GM18502 (cell line): Measurements from ENCODE around the gene POLR2E.
A peak's percentile ranks its signal among the peaks of the same experiment; 100 is the strongest.
"Not testable (repeated sequence)": the region's sequence is repeated elsewhere in the genome, so short reads cannot be mapped to it uniquely, and the experiment has no call there.

ENCODE experiments used
- ATAC-seq: cut with Tn5 transposase; IDR thresholded peaks from one replicate; pipeline ENCODE4 v1.9.1; 2021; ENCODE audit warnings: mild to moderate bottlenecking; ENCODE audit not compliant: unreplicated experiment, poor library complexity

Gene POLR2E

GRCh38 chr19:1094978-1095701 is at the start of gene POLR2E:
POLR2E (minus strand) TSS chr19:1095375; CDS start chr19:1095315, 60 bp downstream.
- ATAC-seq: peak; percentile 77

DNA sequence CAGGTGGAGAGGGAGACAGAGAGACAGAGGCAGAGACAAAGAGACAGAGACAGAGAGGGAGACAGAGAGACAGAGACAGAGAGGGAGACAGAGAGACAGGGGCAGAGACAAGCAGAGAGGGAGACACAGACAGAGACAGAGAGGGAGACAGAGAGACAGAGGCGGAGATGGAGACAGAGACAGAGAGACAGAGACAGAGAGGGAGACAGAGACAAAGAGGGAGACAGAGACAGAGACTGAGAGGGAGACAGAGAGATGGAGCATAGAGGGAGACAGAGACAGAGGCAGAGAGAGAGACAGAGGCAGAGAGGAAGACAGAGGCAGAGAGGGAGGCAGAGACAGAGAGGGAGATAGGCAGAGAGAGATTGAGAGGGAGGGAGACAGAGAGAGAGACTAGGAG is 49.6 kb upstream of the POLR2E start:
- no peak for ATAC-seq

- no peak for ATAC-seq
Measured at GRCh38 chr19:1143828-1144399, 48.7 kb upstream of the POLR2E start.

GRCh38 chr19:1141944-1142343 is 46.8 kb upstream of the POLR2E start:
- ATAC-seq: no peak

- ATAC-seq: no peak
Measured at GRCh38 chr19:1140272-1141027, 45.3 kb upstream of the POLR2E start.

GRCh38 chr19:1139126-1139525 is 44.0 kb upstream of the POLR2E start:
- ATAC-seq: no peak

- no peak for ATAC-seq
Measured at GRCh38 chr19:1138121-1138520, 42.9 kb upstream of the POLR2E start.

GRCh38 chr19:1136621-1137317 is 41.6 kb upstream of the POLR2E start:
- ATAC-seq: no peak

DNA sequence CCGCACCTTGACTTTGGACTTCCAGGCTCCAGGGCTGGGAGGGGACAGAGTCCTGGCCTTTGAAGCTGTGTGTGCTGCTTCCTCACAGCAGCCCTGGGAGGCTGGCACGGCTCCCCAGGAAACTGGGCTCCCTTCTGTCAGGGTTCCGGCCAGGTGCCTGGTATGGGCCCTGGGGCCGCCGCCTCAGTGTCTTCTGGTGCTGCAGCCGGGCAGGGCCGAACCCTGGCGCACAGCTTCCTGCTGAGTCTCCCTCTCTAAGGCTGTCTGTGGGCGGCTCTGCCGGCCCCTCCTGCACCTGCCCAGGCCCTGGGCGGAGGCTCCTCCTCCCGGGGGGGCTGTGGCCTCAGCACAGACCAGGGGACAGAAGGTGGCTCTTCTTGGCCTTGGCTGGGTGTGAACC is 41.0 kb upstream of the POLR2E start:
- ATAC-seq: no peak

GRCh38 chr19:1135454-1135853 is 40.3 kb upstream of the POLR2E start:
- ATAC-seq: no peak

DNA sequence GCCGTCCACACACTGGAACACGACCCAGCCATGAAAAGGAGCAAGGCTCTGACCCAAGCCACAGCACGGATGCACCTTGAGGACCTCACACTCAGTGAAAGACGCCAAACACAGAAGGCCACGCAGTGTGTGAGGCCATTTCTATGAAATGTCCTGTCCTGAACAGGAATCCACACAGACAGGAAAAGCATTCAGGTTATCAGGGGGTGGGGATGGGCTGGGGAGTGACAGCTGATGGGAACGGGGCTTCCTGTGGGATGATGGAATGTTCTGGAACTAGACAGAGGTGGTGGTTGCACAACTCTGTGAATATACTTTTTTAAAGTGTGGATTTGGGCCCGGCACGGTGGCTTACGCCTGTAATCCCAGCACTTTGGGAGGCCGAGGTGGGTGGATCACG is 39.3 kb upstream of the POLR2E start:
- ATAC-seq: no peak

GRCh38 chr19:1133471-1133929 is 38.3 kb upstream of the POLR2E start:
- ATAC-seq: peak; percentile 62

GRCh38 chr19:1132552-1133383 is 37.6 kb upstream of the POLR2E start:
- peak; percentile 15 for ATAC-seq

- peak; percentile 42 for ATAC-seq
Measured at GRCh38 chr19:1131718-1132551, 36.8 kb upstream of the POLR2E start.

DNA sequence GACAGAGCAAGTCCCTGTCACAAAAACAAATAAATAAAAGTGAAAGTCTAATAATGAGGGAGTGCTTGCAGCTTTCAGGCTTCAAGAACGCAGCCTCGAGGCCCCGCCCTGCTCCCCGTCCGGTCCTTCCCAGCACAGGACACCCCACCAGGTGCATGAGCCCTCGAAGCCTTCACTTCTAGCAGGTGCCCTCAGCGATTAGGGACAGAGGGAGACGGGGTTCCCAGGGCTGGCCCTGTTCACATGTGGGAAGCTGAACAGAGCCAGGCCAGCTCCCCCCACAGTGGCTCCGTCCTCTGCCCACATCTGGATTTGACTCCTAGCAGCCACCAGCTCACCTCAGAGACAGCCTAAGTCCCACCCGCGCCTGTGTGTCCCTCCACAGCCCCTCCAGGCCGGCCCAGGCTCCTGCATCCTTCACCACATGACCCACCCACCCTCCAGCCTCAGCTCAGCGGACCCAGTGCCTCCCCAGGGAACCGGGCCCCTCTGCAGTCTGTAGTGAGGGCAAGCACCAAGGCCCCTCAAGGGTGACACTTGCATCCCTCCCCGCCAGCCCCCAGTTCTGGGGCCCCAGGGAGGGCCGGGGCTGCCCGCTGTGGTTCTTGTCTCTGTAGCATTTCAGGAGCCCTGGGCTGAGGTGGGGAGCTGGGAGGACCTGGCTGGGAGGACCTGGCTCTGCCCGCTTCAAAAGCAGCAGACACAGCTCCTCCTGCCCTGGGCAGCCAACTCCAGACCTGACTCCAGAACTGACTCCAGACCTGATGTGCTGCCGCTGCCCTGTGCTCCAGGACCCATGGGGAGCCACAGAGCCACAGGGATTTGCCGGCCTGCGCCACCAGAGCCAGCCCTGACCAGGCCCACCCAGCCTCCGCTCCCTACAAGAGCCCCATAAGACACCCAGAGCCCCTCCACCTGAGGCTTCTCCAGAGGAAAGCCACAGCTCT is 35.9 kb upstream of the POLR2E start:
- no peak for ATAC-seq

GRCh38 chr19:1129535-1129934 is 34.4 kb upstream of the POLR2E start:
- ATAC-seq: no peak

GRCh38 chr19:1129084-1129483 is 33.9 kb upstream of the POLR2E start:
- not testable (repeated sequence) for ATAC-seq

DNA sequence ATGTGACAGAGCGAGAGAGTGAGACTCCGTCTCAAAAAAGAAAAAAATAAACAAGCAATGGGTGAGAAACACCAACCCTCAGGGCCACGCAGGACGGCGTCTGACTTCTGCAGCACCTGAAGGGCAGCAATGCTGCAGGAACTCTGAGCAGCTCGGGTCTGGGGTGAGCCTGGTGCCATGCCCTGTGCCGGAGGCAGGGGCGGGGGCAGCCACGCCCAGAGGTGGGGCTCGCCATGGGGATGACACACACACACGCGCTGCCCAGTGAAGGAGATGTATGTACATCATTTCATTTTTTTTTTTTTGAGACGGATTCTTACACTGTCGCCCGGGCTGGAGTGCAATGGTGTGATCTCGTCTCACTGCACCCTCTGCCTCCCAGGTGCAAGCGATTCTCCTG is 32.9 kb upstream of the POLR2E start:
- ATAC-seq: no peak
